Left lobe of liver (tissue), 2 donors: ENCODE measurements around the gene MICAL3. TPM values are rescaled to one million over a fixed set of nuclear protein-coding genes. Genes with fewer than 3 reads are reported as not detected.
A peak's percentile ranks its signal among the peaks of the same experiment; 100 is the strongest.

Source experiments
- ATAC-seq: fragments of 200-7000 bp; cut with Tn5 transposase; one replicate; pipeline ENCODE4 v1.9.1; 2020; ENCODE audit warnings: mild to moderate bottlenecking, moderate library complexity
- DNase-seq: peaks from one replicate; pipeline ENCODE4 v3.0.0-alpha.2; 2020; ENCODE audit warnings: low spot score
- total RNA-seq: library from RNA; stranded (reverse); gene quantifications from one replicate; pipeline ENCODE4 v1.2.1, GENCODE V29; 2021
- donor health status: DM: no; HTN: no; CAD: no; lungs with moderate emphysema.
- donor health status: DM: no; HTN: yes; CAD: no.

MICAL3 gene
- total RNA-seq, 1 donor from 2014 or later, result 75.3 TPM

GRCh38 chr22:17874231-17874905 lies 150.0 kb downstream of the MICAL3 start:
- DNase-seq (no peak), ATAC-seq (no peak)

- DNase-seq (no peak), ATAC-seq (no peak)
Measured at GRCh38 chr22:17873804-17874203, 150.6 kb downstream of the MICAL3 start.

GRCh38 chr22:17873116-17873515 lies 151.2 kb downstream of the MICAL3 start:
- DNase-seq (no peak), ATAC-seq (no peak)

GRCh38 chr22:17872471-17872870 lies 151.9 kb downstream of the MICAL3 start:
- no peak for ATAC-seq
- no peak for DNase-seq

GRCh38 chr22:17871726-17872458 lies 152.5 kb downstream of the MICAL3 start:
- no peak for DNase-seq
- ATAC-seq, result no peak

GRCh38 chr22:17870407-17870806 lies 154.0 kb downstream of the MICAL3 start:
- ATAC-seq (no peak), DNase-seq (no peak)

GRCh38 chr22:17869285-17870096 lies 154.9 kb downstream of the MICAL3 start:
- ATAC-seq (no peak), DNase-seq (no peak)

- ATAC-seq, result no peak
- no peak for DNase-seq
Measured at GRCh38 chr22:17868771-17869170, 155.6 kb downstream of the MICAL3 start.

GRCh38 chr22:17867160-17867785 lies 157.1 kb downstream of the MICAL3 start:
- ATAC-seq, result peak; percentile 43
- DNase-seq, result no peak

- ATAC-seq (no peak), DNase-seq (no peak)
Measured at GRCh38 chr22:17866621-17867020, 157.7 kb downstream of the MICAL3 start.

GRCh38 chr22:17866127-17866526 lies 158.2 kb downstream of the MICAL3 start:
- ATAC-seq, result no peak
- no peak for DNase-seq

- DNase-seq (no peak), ATAC-seq (no peak)
Measured at GRCh38 chr22:17865183-17866055, 158.9 kb downstream of the MICAL3 start.

GRCh38 chr22:17864398-17865182 lies 159.8 kb downstream of the MICAL3 start:
- no peak for DNase-seq
- no peak for ATAC-seq

GRCh38 chr22:17862646-17863181 lies 161.6 kb downstream of the MICAL3 start:
- DNase-seq (no peak), ATAC-seq (no peak)

- DNase-seq, result no peak
- no peak for ATAC-seq
Measured at GRCh38 chr22:17861909-17862308, 162.5 kb downstream of the MICAL3 start.

- no peak for ATAC-seq
- no peak for DNase-seq
Measured at GRCh38 chr22:17860220-17860965, 164.0 kb downstream of the MICAL3 start.

GRCh38 chr22:17858033-17858432 lies 166.3 kb downstream of the MICAL3 start:
- no peak for ATAC-seq
- DNase-seq, result no peak

- ATAC-seq (no peak), DNase-seq (no peak)
Measured at GRCh38 chr22:17855572-17856290, 168.6 kb downstream of the MICAL3 start.
